LNCaP clone FGC (cell line): ENCODE measurements around the gene TXNRD2.

Experiments used
- DNase-seq: peaks from one replicate; pipeline ENCODE4 v3.0.0-alpha.2; 2011; ENCODE audit warnings: low read depth
- H3K4me3 ChIP-seq: 2 replicates; pipeline ENCODE4 v1.5.1; 2011; ENCODE audit warnings: mild to moderate bottlenecking, low read depth, low read length, control low read depth
- CTCF ChIP-seq: IDR thresholded peaks from 2 replicates; pipeline ENCODE4 v1.5.1; 2012; ENCODE audit warnings: mild to moderate bottlenecking; ENCODE audit not compliant: control insufficient read depth, insufficient read depth; ENCODE audit errors: extremely low read depth

TXNRD2 gene

GRCh38 chr22:19882446-19883381, 58.9 kb downstream of the TXNRD2 start:
- no peak for DNase-seq
- H3K4me3 ChIP-seq, result no peak overlapping the region
- no peak for TF ChIP-seq CTCF

- no peak for TF ChIP-seq CTCF
- DNase-seq, result no peak
- H3K4me3 ChIP-seq, result no peak overlapping the region
Measured at GRCh38 chr22:19880786-19881569, 60.6 kb downstream of the TXNRD2 start.

- H3K4me3 ChIP-seq, result no peak overlapping the region
- TF ChIP-seq CTCF, result no peak
- DNase-seq, result no peak
Measured at GRCh38 chr22:19879992-19880785, 61.4 kb downstream of the TXNRD2 start.

GRCh38 chr22:19879643-19879991, 62.0 kb downstream of the TXNRD2 start:
- TF ChIP-seq CTCF, result no peak
- no peak overlapping the region for H3K4me3 ChIP-seq

GRCh38 chr22:19879246-19879570, 62.4 kb downstream of the TXNRD2 start:
- no peak for DNase-seq

More at GRCh38 chr22:19879643-19879991, 62.0 kb downstream of the TXNRD2 start:
- no peak for DNase-seq

More at GRCh38 chr22:19879246-19879570, 62.4 kb downstream of the TXNRD2 start:
- H3K4me3 ChIP-seq, result no peak overlapping the region
- no peak for TF ChIP-seq CTCF
